H1 (cell line): ENCODE results near the gene ZCCHC17.

Experiments
- BRCA1 ChIP-seq: IDR thresholded peaks from 2 replicates; pipeline ENCODE4 v1.6.1; 2012; ENCODE audit warnings: low read depth, low read length, improper control_type of control experiment
- EP300 ChIP-seq, 2 experiments: IDR thresholded peaks; 1 replicate in 1 of 2; 2 replicates in 1 of 2; pipeline ENCODE4 v1.6.1; 2011 to 2012; ENCODE audit warnings: low read depth in 2 of 2, low read length in 2 of 2, mild to moderate bottlenecking in 2 of 2, borderline replicate concordance in 1 of 2, inconsistent platforms in 1 of 2, moderate library complexity in 1 of 2
- JUND ChIP-seq: IDR thresholded peaks from 2 replicates; pipeline ENCODE4 v1.6.1; 2011; ENCODE audit warnings: mild to moderate bottlenecking, improper control_type of control experiment, low read length
- KDM1A ChIP-seq: fragments of 200-600, 300-600 bp; sonication (generic); IDR thresholded peaks from 2 replicates; pipeline ENCODE4 v1.7.1; 2016; ENCODE audit warnings: mild to moderate bottlenecking, low read length, borderline replicate concordance
- POLR2A ChIP-seq, 2 experiments: IDR thresholded peaks; 1 replicate in 1 of 2; 2 replicates in 1 of 2; pipeline ENCODE4 v1.6.1; 2011; ENCODE audit warnings: low read depth in 2 of 2, low read length in 2 of 2, mild to moderate bottlenecking in 2 of 2; ENCODE audit errors: control extremely low read depth in 1 of 2
- POLR2AphosphoS5 ChIP-seq: IDR thresholded peaks from 2 replicates; pipeline ENCODE4 v1.6.1; 2011; ENCODE audit warnings: low read depth, low read length
- RAD21 ChIP-seq, 2 experiments: IDR thresholded peaks in 1 of 2; conservative IDR thresholded peaks in 1 of 2; 2 replicates each; pipeline ENCODE4 v1.6.1; 2011; ENCODE audit warnings: low read depth in 2 of 2, low read length in 2 of 2, improper control_type of control experiment in 1 of 2, inconsistent platforms in 1 of 2, mild to moderate bottlenecking in 1 of 2, moderate library complexity in 1 of 2
- SIN3A ChIP-seq, 2 experiments: IDR thresholded peaks in 1 of 2; conservative IDR thresholded peaks in 1 of 2; 2 replicates each; pipeline ENCODE4 v1.6.1; 2011 to 2012; ENCODE audit warnings: low read length in 2 of 2, improper control_type of control experiment in 1 of 2, low read depth in 1 of 2, mild to moderate bottlenecking in 1 of 2
- TF ChIP-seq, protein P1 (sequence below), 3 experiments: IDR thresholded peaks; 1 replicate in 2 of 3; 2 replicates in 1 of 3; pipeline versions ENCODE4 v1.5.1 to v1.6.1; 2011; ENCODE audit warnings: low read length in 3 of 3, mild to moderate bottlenecking in 3 of 3, inconsistent platforms in 2 of 3, low read depth in 1 of 3, moderate library complexity in 1 of 3; ENCODE audit not compliant: insufficient read depth in 1 of 3; ENCODE audit errors: control extremely low read depth in 1 of 3

DNA sequence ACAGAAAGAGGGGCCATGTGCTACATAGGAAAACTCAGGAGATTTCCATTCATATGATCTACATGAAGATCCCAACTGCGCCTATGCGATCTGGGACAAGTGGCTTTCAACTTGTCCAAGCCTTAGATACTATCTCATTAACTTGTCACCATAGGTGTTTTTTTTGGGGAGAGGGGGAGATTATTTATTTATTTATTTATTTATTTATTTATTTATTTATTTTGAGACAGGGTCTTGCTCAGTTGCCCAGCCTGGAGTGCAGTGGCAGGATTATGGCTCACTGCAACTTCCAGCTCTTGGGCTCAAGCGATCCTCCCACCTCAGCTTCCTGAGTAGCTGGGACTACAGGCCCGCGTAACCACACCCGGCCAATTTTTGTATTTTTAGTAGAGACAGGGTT is 64.8 kb downstream of the ZCCHC17 start:
- no peak for TF ChIP-seq POLR2A (IDR thresholded peaks at IDR 0.05; ENCODE audit: control extremely low read depth in 1 of 2, low read depth in 2 of 2, low read length in 2 of 2)
- TF ChIP-seq, protein P1, sequence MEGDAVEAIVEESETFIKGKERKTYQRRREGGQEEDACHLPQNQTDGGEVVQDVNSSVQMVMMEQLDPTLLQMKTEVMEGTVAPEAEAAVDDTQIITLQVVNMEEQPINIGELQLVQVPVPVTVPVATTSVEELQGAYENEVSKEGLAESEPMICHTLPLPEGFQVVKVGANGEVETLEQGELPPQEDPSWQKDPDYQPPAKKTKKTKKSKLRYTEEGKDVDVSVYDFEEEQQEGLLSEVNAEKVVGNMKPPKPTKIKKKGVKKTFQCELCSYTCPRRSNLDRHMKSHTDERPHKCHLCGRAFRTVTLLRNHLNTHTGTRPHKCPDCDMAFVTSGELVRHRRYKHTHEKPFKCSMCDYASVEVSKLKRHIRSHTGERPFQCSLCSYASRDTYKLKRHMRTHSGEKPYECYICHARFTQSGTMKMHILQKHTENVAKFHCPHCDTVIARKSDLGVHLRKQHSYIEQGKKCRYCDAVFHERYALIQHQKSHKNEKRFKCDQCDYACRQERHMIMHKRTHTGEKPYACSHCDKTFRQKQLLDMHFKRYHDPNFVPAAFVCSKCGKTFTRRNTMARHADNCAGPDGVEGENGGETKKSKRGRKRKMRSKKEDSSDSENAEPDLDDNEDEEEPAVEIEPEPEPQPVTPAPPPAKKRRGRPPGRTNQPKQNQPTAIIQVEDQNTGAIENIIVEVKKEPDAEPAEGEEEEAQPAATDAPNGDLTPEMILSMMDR (IDR thresholded peaks at IDR 0.05; ENCODE audit: control extremely low read depth in 1 of 3, insufficient read depth in 1 of 3, low read depth in 1 of 3, low read length in 3 of 3), result no peak
- no peak for TF ChIP-seq JUND
- TF ChIP-seq BRCA1, result no peak
- TF ChIP-seq SIN3A (conservative IDR thresholded peaks at IDR 0.05 in 1 of 2, IDR thresholded peaks at IDR 0.05 in 1 of 2; ENCODE audit: low read depth in 1 of 2, low read length in 2 of 2), result no peak
- TF ChIP-seq RAD21 (IDR thresholded peaks at IDR 0.05 in 1 of 2, conservative IDR thresholded peaks at IDR 0.05 in 1 of 2; ENCODE audit: low read depth in 2 of 2, low read length in 2 of 2), result no peak
- TF ChIP-seq EP300 (IDR thresholded peaks at IDR 0.05; ENCODE audit: borderline replicate concordance in 1 of 2, low read depth in 2 of 2, low read length in 2 of 2), result no peak
- no peak for TF ChIP-seq KDM1A
- no peak for TF ChIP-seq POLR2AphosphoS5
